Hypothalamus (tissue), 51 donors: ENCODE data around the gene OPRL1.

ENCODE experiments used
- DNase-seq, 51 donors: peaks; one replicate each; lab custom pipeline; 2025; lab: John Stamatoyannopoulos, UW

The OPRL1 gene

DNA sequence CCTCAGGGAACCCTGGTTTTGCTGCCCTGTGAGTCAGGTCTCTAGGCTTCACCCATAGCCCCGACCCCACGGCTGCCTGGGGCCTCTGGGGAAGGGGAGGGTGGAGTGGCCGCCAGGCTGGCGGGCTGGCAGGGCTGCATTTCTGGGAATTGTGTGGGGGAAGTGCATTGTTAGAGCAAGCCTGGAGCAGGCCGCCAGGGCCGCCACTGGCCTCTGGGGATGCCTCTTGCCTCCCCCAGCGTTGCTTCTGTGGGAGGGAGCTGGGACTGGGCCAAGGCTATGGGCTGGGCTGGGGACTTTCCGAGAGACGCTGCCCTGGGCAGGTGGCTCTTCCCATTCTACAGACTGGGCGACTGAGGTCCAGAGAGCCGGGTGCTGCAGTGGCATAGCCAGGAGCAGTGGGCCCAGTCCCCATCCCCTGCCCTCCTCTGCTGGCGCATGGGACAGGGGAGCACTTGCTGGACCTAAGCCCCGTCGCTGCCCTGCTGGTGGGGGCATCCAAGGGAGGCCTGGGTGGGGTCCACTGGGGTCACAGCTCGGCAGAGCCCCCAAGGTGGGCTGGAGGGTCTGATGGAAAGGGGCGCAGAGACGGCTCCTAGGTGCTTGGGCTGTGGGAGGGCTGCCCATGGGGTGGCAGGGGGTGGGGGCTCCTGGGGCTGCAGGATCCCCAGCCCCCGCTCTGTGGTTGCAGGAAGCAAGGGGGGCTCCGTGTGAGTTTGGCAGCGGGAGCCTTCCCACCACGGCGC lies 23.8 kb upstream of the OPRL1 start:
- no peak for DNase-seq

DNA sequence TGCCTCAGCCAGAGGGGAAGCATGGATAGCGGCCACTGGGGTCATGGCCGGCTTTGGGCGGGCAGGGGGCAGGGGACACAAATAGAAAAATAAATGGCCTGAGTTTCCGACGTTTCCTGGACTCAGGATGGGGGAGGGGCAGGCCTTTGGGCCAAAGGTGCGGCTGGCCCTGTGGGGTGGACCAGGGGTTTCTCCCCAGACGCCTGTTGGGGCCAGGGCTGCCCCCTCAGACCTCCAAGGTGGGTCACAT lies 23.3 kb upstream of the OPRL1 start:
- DNase-seq = no peak

DNA sequence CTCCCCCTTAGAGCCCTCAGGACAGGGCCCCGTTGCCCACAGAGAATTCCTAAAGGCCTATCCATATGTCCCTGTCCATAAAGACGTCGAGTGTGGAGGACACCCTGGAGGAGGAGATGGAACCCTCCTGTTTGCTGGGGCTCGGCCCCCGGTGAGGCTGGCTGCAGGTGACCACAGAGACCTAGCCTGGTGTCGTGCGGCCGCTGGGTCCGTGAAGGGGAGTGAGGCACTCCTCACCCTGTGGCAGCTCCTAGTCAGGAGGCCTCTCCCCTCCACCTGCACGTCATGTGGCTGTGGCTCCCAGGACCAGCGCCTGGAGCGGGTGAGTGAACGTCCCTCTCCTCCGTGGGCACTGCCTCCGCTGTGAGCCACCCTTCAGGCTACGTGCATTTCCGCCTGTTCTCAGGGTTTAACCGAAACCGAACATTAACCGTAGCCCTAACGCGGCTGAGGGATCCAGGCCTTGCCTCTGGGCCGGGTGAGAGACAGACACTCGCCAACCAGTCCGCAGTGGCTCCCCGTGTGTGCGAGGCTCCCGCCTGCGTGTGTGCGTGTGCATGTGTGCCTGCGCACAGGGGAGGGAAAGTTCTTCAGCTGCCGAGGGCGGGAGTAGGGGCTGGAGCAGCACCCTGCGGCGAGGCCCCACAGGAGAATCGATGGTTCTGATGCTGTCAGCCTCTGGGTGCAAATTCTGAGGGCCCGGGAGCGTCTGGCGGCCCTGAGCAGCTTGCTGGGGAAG lies 22.8 kb upstream of the OPRL1 start:
- no peak for DNase-seq

DNA sequence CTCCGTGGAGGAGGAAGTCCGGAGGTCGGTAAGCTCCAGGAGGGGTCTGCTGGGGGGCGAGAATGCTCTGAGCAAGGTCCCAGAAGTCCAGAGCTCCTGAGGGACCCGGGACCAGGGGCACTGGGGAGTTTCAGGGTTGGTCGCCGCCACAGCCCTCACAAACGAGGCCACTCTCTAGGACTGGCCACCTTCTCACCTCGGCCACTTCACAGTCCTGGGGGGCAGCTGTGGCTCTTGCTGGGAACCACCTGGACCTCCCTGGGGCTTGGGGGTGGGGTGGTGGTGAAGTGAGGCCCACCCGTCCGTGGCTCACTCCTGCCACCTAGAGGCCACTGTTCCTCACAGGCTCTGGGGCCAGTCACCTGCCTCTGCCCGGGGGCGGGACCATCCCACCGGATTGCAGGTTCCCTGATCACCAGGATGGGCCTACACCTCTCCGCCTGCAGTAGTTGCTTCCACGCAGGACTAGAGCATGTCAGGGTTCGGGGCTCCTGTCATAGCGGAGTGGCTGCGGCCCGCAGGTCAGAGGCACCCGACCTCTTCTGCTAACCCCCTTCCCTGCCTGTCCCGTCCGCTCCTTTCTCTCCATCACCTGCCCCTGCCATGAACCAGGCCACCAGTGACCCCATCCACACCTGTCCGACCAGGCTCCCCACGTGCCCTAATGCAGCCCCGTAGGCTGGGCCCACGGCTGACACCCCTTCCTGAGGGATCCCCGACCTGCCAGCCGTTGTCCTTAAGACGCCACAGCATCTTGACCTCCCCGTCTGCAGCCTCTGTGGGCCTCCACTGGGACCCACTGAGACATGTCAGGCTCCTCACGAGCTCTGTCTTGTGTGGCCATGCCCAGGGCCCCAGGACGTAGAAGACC lies 22.0 kb upstream of the OPRL1 start:
- DNase-seq = peak in 33 of 51 donors; percentile 3 to 66 (median 21)

DNA sequence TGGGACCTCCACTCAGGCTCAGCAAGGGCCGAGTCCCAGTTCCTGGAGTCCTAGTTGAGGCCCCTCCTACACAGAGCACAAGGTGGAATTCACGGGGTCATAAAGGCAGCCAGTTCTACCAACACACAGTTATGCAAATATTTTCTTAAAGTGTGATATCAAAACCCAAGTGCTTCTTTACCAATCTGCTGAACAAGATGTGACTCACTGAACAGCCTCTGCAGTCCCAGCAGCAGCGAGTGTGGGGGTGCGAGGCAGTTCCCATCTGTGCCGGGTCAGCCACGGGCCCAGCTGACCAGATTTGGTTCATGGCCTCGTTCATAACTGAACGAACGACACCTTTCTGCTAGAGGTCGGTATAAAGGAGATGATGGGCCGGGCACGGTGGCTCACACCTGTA lies 21.3 kb upstream of the OPRL1 start:
- no peak for DNase-seq

DNA sequence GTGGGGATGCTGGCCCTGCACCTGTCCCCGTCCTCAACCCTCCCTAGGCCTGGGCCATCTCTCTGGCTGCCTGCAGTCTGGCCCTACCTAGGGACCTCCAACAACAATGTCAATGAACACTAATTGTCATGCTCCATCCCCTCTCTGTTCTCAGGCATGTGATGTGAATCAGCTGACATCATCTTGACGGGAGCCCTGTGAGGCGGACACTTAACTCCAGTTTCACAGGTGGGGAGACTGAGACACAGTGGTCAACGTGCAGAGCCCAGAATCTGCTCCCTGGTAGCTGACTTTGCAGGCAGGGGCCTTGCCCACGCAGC lies 17.6 kb upstream of the OPRL1 start:
- DNase-seq = peak in 3 of 51 donors; percentile 38 to 56 (median 50)

DNA sequence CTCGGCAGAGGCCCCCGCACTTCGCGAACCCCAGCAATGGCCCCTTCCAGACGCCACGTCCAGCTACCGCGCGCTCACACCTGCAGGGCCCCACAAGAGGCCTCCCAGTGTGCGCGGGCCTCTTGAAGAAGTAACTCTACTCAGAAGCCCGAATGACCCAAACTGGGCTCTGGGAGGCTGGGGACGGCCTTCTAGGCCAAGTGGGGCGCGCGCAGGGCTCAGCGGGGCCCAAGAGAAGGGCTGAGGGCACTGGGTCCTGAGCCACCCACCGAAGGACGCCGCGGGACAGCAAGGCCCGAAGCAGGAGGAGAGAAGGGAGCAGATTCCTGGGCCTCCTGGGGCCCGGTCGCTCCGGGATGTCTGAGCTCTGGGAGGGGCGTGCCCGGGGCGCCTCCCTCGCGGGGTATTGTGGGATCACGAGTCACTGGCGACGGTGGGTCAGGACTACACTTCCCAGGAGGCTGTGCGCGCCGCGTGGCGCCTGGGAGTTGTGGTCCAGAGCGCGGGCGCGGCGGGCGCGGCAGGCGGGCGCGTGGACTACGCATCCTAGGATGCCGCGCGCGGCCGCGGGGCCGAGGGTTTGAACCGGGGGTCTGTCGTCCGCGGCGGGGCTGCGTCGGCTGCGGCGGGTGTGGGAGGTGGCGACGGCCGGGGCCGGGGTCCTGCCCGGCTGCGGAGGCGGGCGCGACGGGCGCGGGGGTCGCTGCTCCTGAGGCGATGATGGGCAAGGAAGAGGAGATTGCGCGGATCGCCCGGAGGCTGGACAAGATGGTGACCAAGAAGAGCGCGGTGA lies 17.1 kb upstream of the OPRL1 start, which contains the start of gene TCEA2:
Gene TCEA2, plus strand, starts transcription at position 603 of the 793 bp plus-strand sequence. Its CDS starts 115 bp downstream, at position 718.
- peak; percentile 77 to 99 (median 96) for DNase-seq

DNA sequence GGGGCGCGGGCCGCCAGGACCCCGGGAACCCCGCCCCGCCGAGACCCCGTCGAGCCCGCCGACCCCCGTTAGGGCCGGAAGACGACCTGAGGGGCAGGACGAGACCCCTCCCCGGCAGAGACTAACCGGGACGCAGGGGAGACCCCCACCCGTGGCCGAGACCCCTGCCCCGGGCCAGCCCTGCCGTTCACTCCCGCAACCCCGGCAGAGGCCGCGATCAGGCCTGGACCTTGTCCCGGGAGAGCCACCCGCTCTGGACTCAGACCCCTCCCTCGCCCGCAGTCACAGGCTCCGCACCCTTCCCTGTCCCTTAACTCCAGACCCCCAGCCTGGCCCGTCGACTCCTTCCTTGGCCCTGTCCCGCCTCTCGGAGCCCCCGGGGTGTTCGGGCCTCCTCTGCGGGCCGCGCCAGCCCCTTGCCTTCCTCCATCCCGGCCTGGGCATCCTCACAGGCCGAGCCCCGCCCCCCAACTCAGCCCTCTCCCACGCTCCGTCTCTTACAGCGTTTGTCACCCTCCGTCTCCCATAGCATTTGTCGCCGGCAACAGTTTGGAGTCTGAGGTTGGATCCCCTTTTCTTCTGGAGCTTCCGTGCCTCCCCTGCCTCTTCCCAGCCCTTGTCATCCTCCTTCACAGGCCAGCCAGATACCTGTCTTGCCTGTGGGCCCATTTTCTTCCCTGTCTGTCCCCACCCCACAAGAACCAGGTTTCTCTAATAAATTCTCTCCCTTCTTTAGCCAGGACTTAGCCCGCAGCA lies 16.3 kb upstream of the OPRL1 start:
- peak in 6 of 51 donors; percentile 23 to 66 (median 44) for DNase-seq

DNA sequence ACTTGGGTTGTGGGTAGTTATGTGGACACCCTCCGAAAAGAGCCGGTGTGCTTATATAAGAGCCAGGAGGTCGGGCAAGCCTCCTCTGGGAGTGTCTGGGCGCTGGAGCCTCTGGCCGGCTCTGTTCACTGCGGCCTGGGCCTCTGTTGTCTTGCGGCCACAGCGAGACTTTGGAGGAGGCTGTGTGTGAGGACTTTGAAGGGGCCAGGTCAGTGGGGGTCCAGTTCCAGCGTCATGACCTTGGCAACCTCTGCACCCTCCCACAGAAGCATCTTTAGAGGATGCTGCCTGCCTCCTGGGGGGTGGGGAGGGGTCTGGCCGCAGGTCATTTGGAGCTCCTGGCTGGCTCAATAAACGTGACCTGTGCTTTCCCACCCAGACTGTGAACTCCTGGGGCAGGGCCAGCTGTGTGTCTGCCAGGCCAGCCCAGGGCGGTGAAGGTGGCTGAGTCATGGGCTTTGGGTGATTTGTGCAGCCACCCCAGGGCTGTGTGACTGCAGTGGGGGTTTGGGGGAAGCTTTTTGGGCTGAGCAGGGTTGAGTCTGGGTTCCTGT lies 15.7 kb upstream of the OPRL1 start:
- no peak for DNase-seq

DNA sequence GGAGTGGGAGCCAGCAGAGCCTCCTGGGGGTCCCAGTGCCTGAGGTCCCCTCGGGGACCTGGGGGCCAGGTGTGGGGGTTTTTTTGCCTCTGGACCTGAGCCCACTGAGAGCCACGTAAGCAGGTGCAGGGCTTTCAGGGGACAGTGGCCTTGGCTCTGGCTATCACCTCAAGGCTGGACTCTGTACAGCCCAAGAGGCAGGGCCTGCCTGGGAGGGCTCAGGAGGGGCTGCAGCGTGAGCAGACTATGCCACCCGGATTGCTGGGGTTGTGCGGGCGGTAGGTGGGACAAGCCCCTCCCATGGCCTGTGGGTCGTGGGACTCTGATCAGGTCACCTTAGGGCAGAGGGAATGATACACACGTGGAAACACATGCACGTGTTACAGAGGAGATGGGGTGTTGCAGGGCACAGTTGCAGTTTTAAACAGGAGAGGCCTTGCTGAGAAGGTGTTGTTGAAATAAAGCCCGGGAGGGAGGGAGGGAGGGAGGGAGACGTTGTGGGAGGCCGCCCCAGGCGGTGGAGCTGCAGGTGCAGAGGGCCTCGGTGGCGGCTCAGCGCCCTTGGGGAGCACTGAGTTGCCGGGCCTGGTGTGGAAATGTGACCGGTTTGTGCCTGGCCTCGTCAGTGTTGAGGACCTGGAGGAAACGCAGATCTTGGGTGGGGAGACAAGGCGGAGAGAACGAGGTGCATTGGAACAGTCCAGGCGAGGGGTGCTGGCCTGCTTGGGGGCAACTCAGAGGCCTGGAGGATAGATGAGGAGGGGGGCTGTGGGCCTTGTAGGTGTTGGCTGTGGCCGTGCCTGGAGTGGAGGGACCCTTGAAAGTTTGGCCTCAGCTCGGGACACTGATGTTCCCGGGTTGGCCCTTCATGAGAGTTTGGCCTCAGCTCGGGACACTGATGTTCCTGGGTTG lies 14.6 kb upstream of the OPRL1 start:
- no peak for DNase-seq

DNA sequence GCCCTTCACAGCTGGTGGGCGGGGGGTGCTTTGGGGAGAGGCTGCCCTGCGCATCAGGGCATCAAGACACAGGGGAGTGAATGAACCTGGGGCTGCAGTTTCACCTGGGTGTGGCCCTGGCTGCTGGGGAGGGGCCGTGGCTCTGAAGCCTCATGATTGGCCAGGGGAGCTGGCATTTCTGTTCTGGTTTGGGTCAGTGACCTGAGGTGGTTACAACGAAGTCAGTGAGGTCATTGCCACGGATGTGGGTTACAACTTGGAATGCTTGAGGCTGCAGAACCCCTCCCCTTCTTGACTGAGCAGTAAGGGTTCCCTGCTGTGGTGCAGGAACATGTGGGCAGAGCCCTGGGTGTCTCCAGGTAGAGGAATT lies 13.9 kb upstream of the OPRL1 start:
- DNase-seq = no peak

DNA sequence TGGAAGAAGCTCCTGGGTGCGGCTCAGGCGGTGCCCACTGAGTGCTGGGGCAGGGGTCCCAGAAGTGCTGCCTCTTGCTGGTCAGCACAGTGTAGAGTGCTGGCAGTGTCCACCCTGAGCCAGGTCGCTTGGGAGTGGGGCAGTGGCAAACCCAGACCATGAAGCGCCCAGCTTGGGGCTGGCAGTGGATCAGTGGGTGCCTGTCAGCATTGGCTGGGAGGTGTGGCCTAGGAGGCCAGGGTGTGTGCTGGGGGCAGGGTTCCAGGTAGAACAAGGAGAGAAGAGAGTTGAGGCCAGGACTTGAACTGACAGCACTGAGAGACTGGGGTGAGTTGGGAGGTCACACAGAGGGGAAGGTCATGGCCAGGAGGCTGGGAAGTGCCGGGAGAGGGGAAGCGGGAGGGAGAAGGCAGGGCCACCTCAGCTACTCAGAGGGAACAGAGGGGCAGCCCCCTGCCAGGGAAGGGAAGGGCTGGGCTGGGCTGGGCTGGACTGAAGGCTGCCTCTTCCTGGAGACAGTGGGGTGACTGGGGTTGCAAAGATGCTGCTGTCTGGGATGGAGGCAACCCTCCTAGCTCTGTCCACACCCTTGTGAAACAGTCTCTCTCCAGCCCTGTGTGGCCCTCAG lies 12.8 kb upstream of the OPRL1 start:
- no peak for DNase-seq

DNA sequence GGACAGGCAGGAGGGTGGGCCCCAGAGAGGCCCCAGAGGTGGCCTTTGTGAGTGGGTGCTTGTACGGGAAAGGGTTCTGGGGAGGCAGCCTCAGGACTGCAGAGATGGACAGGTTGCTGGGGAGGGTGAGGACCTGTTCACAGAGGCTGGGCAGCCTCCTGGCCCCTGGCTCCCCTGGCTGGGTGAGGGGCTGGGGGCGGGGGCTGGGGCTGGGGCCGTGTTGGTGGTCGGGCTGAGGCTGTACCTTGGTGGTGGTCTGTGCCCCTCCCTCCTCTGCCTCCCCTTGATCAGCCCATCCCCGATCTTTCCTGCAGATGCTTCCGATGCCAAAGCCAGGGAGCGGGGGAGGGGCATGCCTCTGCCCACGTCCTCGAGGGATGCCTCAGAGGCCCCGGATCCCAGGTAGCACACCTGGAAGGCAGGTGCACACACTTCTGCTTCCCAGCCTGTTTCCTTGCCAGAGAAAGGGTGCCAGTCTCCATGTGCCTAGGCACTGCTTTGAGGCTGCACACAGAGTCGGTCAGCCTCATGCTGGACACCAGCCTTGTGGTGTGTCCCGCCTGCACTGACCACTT lies 12.1 kb upstream of the OPRL1 start:
- no peak for DNase-seq

DNA sequence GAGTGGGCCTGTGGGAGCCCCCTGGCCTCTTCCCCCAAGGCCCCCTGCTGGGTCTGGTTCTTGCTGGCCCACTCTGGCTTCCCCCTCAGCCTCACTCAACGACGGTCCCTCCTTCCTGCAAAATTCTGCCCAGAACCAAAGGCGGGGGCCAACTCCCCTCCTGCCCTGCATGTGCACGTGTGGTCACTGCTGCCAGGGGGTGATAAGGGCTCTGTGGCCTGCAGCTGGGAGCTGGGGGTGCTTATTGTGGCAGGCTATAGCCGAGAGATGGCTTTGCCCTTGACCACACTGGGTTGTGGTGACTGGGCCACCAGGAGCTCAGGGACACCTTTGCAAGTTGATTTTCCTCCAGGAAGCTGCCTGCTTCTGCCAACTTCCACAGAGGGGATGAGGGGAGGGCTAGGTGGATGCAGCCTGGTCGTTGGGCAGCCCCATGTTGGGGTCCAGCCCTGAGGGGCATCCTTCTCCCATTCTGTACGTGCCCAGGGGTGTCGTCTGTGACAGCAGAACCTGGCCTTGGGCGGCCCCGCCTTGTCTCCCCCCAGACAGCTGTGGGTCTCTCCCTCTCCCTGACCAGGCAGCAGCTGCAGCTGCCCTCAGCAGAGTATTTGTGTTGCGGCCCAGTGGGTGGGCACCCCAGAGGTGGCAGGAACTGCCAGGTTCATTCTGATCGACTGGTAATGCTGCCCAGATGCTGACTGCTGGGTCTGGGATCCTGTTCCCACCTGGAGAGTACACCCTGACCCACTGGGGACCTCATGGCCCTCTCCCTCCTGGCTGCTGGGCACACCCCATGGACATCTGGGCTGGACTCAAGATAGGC lies 11.3 kb upstream of the OPRL1 start:
- DNase-seq = no peak

DNA sequence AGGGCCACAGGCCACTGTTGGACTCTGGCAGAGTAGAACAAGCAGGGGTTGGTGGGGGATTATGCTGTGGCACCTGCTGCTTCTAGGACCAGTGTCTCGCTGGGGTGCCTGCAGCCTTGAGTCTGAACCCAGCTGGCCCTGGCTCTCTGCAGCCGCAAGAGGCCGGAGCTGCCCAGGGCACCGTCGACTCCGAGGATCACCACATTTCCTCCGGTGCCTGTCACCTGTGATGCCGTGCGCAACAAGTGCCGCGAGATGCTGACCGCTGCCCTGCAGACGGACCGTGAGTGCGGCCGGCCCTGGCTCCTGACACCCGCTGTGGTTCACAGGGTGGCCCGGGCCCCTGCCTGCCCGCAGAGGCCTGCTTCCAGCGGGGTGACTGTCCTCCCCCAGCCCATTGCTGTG lies 10.7 kb upstream of the OPRL1 start:
- no peak for DNase-seq

DNA sequence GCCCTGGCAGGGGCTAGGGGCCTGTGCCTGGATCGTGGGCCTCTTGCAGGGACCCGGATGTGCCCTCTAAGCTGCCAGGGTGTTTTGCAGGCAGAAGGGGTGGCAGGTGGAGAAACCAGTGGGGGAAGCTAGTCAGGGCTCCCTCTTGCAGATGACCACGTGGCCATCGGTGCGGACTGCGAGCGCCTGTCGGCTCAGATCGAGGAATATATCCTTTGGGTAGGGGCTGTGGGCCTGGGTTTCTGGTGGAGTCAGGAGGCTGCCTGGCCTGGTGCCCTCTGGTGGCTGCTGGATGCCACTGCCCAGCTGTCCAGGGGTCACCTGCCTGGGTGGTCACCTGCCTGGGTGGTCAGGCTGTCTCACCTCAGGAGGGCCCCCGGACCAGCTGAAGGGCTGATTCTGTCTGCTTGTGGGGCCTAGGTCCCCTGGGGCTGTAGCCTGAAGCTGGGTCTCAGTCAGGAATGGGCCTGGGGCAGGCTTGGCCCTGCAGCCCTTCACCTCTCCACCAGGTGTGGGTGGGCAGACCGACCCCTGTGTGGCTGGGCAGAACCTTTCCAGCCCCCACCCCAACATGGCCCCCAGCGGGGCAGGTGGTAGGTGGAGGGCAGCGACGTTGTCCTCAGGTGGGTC lies 10.2 kb upstream of the OPRL1 start:
- DNase-seq = peak in 2 of 51 donors; percentile 15 to 41
